ENCODE results near the gene SH3RF1. TPM values are rescaled to one million over a fixed set of nuclear protein-coding genes. Genes with fewer than 3 reads are reported as not detected.

SH3RF1 gene
- total RNA-seq, 1 experiment from 2014 or later = 59.5 TPM

DNA sequence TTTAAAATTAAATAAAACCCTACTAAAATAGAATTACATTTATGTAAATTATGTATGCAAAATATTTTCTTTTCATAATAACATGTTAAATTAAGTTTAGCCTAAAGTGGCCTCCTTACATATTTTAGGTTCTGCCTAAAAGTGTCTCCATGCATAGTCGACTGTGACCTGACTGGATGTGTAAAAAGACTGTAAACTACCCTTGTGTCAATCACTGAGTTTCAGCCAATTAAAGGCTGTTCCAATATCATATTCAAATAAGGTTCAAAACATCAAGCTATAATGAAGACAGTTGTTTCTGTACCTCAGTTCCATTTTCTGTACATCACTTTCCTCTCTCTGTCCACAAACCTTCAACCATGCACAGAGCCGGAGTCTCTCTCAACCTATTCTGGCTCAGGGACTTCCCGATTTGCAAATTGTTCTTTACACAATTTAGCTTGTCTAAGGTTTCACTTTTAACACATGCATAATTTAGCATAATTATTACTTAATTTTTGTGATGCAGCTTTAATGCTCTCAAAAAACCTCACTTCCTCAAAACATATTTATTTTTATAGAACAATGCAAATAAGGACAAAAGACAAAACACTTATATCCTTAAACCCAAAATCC, 60.1 kb downstream of the SH3RF1 start:
- Histone ChIP-seq H3K36me3 (ENCODE audit: control insufficient read depth in 1 of 2, insufficient read depth in 2 of 2, low read length in 2 of 2) (peaks cover 0 to 11% of the 10 kb centered on the region in 2 experiments; a peak in 1 of 4 replicates), H3K9me2 (ENCODE audit: insufficient read depth) (no peaks in the 10 kb centered on the region), H3K27ac (ENCODE audit: low read depth, low read length) (no peak overlapping the region), H3K9ac (ENCODE audit: low read length) (no peak overlapping the region), H3K9me3 (ENCODE audit: control insufficient read depth in 1 of 2, insufficient read depth in 1 of 2, low read depth in 1 of 2, low read length in 2 of 2) (peaks cover 0 to 16% of the 10 kb centered on the region in 2 experiments; a peak in 1 of 4 replicates), H3K79me2 (ENCODE audit: insufficient read depth, low read length) (peaks cover 90% of the 10 kb centered on the region), H3K4me1 (ENCODE audit: control insufficient read depth in 1 of 2, insufficient read depth in 2 of 2, low read length in 2 of 2) (peaks cover 3 to 32% of the 10 kb centered on the region in 2 experiments; a peak in 3 of 4 replicates), H3K27me3 (ENCODE audit: insufficient read depth, low read length) (no peaks in the 10 kb centered on the region), H2AFZ (ENCODE audit: low read depth, low read length, poor library complexity, severe bottlenecking) (no peak overlapping the region), H4K20me1 (ENCODE audit: insufficient read depth) (no peaks in the 10 kb centered on the region), H3K4me2 (ENCODE audit: low read length) (no peak overlapping the region), H3K4me3 (replicated peaks in 1 of 2; ENCODE audit: low read depth in 1 of 2, low read length in 2 of 2) (no peak overlapping the region)
- TF ChIP-seq ELF1 (IDR thresholded peaks at IDR 0.05; ENCODE audit: borderline replicate concordance, low read depth) = no peak
- no peak for TF ChIP-seq POLR2A (IDR thresholded peaks at IDR 0.05; ENCODE audit: borderline replicate concordance, extremely low read depth, insufficient read depth, insufficient read length)
- no peak for TF ChIP-seq TCF7L2 (IDR thresholded peaks at IDR 0.05; ENCODE audit: borderline replicate concordance, extremely low read depth, insufficient read depth, insufficient read length)
- no peak for TF ChIP-seq RAD21 (IDR thresholded peaks at IDR 0.05; ENCODE audit: low read depth)
- no peak for TF ChIP-seq ATF3 (IDR thresholded peaks at IDR 0.05)
- TF ChIP-seq ZNF274 (IDR thresholded peaks at IDR 0.05; ENCODE audit: low read depth, low read length) = no peak
- no peak for TF ChIP-seq JUND (IDR thresholded peaks at IDR 0.05)
- no peak for TF ChIP-seq CEBPB (IDR thresholded peaks at IDR 0.05; ENCODE audit: low read depth)
- TF ChIP-seq EZH2 (IDR thresholded peaks at IDR 0.05) = no peak
- no peak for TF ChIP-seq EGR1 (IDR thresholded peaks at IDR 0.05; ENCODE audit: low read depth)
- TF ChIP-seq FOSL1 (IDR thresholded peaks at IDR 0.05; ENCODE audit: low read depth) = no peak
- no peak for TF ChIP-seq SIN3A (IDR thresholded peaks at IDR 0.05; ENCODE audit: low read depth)
- TF ChIP-seq SRF (IDR thresholded peaks at IDR 0.05; ENCODE audit: low read depth) = no peak
- TF ChIP-seq, protein P1, sequence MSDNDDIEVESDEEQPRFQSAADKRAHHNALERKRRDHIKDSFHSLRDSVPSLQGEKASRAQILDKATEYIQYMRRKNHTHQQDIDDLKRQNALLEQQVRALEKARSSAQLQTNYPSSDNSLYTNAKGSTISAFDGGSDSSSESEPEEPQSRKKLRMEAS (IDR thresholded peaks at IDR 0.05) = no peak
- CTCF ChIA-PET = no interaction called here
- intact Hi-C loops (cut with micrococcal nuclease) = no loop called here
- DNase-seq (ENCODE audit: low read depth, low spot score) (no peak), ATAC-seq (no peak)
- POLR2A ChIA-PET = interaction anchor here (1.4 kb wide), 1 partner anchor 14 kb away, joined by 3 read pairs; no protein-coding TSS in a partner anchor
- RAD21 ChIA-PET (ENCODE audit: low non-redundant PET in 1 of 2, low total read pairs in 2 of 2, uncharacterized antibody in 2 of 2, unreplicated experiment in 2 of 2) = interaction anchor here in 1 of 2 experiments (0.6 kb wide), 1 partner anchor 270 kb away, joined by 4 read pairs; no protein-coding TSS in a partner anchor
- no TSS peak for BruUV-seq (replicated peaks)
